Panc1 (cell line): Measurements from ENCODE around the gene ALG9. TPM values are rescaled to one million over a fixed set of nuclear protein-coding genes. Genes with fewer than 3 reads are reported as not detected.
A peak's percentile ranks its signal among the peaks of the same experiment; 100 is the strongest.

Experiments
- ATAC-seq: fragments of 200-7000 bp; cut with Tn5 transposase; 2 replicates; pipeline ENCODE4 v1.9.1; 2020; ENCODE audit warnings: mild to moderate bottlenecking, moderate library complexity
- BruUV-seq: library from RNA; stranded (reverse); fragments of 400-500 nt; replicated peaks from 2 replicates; lab custom pipeline; 2021; lab: Mats Ljungman, UMichigan
- CTCF ChIA-PET: fragments of 300-600 bp; sonication (Branson Sonifier 250); formaldehyde crosslinking; loops from one replicate; lab custom pipeline; 2022; ENCODE audit warnings: antibody characterized with exemption; lab: Charles Lee
- POLR2A ChIA-PET: fragments of 300-600 bp; sonication (Branson Sonifier 250); formaldehyde crosslinking; loops from one replicate; lab custom pipeline; 2022; ENCODE audit warnings: antibody characterized with exemption; lab: Charles Lee
- DNase-seq: peaks from one replicate; pipeline ENCODE4 v3.0.0-alpha.2; 2010; ENCODE audit warnings: low read depth, low spot score
- H3K27ac ChIP-seq: 2 replicates; pipeline ENCODE4 v1.5.1; 2011; ENCODE audit warnings: mild to moderate bottlenecking, low read length, inconsistent platforms
- H3K27me3 ChIP-seq: fragments of 200-500 bp; sonication (Bioruptor generic); 2 replicates; pipeline ENCODE4 v1.6.0; 2014; ENCODE audit warnings: low read length, inconsistent platforms; ENCODE audit not compliant: control insufficient read depth, insufficient read depth
- H3K36me3 ChIP-seq: fragments of 200-500 bp; sonication (Bioruptor generic); 2 replicates; pipeline ENCODE4 v1.5.1; 2014; ENCODE audit warnings: inconsistent platforms, mild to moderate bottlenecking, low read length, moderate library complexity; ENCODE audit not compliant: control insufficient read depth, insufficient read depth
- H3K4me1 ChIP-seq: 2 replicates; pipeline ENCODE4 v1.5.1; 2011; ENCODE audit warnings: inconsistent platforms, mild to moderate bottlenecking, low read length, moderate library complexity; ENCODE audit not compliant: control insufficient read depth, insufficient read depth
- H3K4me3 ChIP-seq, 2 experiments: 2 replicates each; pipeline ENCODE4 v1.5.1; 2011 to 2012; ENCODE audit warnings: low read depth in 2 of 2, low read length in 2 of 2, mild to moderate bottlenecking in 2 of 2, inconsistent platforms in 1 of 2, moderate library complexity in 1 of 2
- H3K9me3 ChIP-seq: fragments of 200-500 bp; sonication (Bioruptor generic); 2 replicates; pipeline ENCODE4 v1.5.1; 2014; ENCODE audit warnings: low read depth, mild to moderate bottlenecking, inconsistent platforms, low read length, moderate library complexity; ENCODE audit not compliant: control insufficient read depth, insufficient read depth
- CTCF ChIP-seq: fragments of 450-650 bp; IDR thresholded peaks from 2 replicates; pipeline ENCODE4 v1.5.1; 2017; ENCODE audit warnings: mild to moderate bottlenecking
- POLR2AphosphoS5 ChIP-seq: IDR thresholded peaks from 2 replicates; pipeline ENCODE4 v1.6.1; 2012; ENCODE audit warnings: mild to moderate bottlenecking, low read depth, low read length, moderate library complexity
- SIN3A ChIP-seq: IDR thresholded peaks from 2 replicates; pipeline ENCODE4 v1.6.1; 2012; ENCODE audit warnings: low read depth, mild to moderate bottlenecking, low read length, moderate library complexity, borderline replicate concordance; ENCODE audit not compliant: insufficient read depth
- TCF7L2 ChIP-seq: IDR thresholded peaks from 2 replicates; pipeline ENCODE4 v1.6.1; 2011; ENCODE audit warnings: mild to moderate bottlenecking, low read depth, low read length, inconsistent platforms
- in situ Hi-C: cut with HindIII; loops from 2 replicates; pipeline ENCODE4 v1.10.0; 2016; ENCODE audit warnings: low sequenced_read_pairs, low pct_unique_long_range_greater_than_20kb
- intact Hi-C: fragments of 100-400 bp; cut with micrococcal nuclease; formaldehyde crosslinking; loops from one replicate; pipeline ENCODE4 v1.10.0; 2022; ENCODE audit not compliant: unreplicated experiment
- total RNA-seq: library from RNA; stranded (reverse); gene quantifications from one replicate; pipeline ENCODE4 v1.2.1, GENCODE V29; 2021; ENCODE audit not compliant: unreplicated experiment
- TF ChIP-seq, protein P1 (sequence below), 2 experiments: IDR thresholded peaks; 2 replicates each; pipeline ENCODE4 v1.6.1; 2011 to 2012; ENCODE audit warnings: low read depth in 2 of 2, control low read depth in 1 of 2, low read length in 1 of 2, mild to moderate bottlenecking in 1 of 2, moderate library complexity in 1 of 2; ENCODE audit not compliant: insufficient read depth in 1 of 2

Gene ALG9
- total RNA-seq, 1 experiment from 2014 or later, result 27.1 TPM

DNA sequence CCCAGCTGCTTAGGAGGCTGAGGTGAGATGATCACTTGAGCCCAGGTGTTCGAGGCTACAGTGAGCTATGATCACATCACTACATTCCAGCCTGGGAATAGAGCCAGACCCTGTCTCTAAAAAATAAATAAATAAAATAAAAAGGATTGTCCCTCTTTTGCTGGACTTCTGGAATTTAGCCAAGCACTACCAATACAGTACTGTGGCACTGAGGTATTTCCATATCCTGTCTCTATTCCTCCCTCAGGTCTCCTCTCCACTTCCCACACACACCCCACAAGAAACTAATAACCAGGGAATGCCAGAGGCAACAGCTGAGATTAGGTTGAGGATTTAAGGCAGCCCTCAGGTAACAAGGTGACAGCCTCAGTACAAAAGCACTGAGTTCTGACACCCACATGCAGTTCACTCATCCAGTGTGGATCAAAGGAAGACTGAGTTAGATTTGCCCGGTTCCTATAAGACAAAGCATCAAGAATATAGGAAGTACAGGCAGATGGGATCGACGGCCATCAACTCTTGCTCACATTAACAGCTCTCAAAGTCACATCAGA is 100.7 kb downstream of the ALG9 start:
- Histone ChIP-seq H3K36me3 (peaks cover 2% of the 10 kb centered on the region; the same call in 1 of the 2 replicates), H3K4me3 (no peak overlapping the region), H3K27ac (no peak overlapping the region), H3K9me3 (no peaks in the 10 kb centered on the region), H3K27me3 (no peaks in the 10 kb centered on the region), H3K4me1 (peaks cover 7% of the 10 kb centered on the region)
- intact Hi-C loops, result no loop called here
- BruUV-seq, result no TSS peak
- DNase-seq, result no peak
- ChIA-PET POLR2A (no interaction called here), CTCF (no interaction called here)
- TF ChIP-seq, protein P1, sequence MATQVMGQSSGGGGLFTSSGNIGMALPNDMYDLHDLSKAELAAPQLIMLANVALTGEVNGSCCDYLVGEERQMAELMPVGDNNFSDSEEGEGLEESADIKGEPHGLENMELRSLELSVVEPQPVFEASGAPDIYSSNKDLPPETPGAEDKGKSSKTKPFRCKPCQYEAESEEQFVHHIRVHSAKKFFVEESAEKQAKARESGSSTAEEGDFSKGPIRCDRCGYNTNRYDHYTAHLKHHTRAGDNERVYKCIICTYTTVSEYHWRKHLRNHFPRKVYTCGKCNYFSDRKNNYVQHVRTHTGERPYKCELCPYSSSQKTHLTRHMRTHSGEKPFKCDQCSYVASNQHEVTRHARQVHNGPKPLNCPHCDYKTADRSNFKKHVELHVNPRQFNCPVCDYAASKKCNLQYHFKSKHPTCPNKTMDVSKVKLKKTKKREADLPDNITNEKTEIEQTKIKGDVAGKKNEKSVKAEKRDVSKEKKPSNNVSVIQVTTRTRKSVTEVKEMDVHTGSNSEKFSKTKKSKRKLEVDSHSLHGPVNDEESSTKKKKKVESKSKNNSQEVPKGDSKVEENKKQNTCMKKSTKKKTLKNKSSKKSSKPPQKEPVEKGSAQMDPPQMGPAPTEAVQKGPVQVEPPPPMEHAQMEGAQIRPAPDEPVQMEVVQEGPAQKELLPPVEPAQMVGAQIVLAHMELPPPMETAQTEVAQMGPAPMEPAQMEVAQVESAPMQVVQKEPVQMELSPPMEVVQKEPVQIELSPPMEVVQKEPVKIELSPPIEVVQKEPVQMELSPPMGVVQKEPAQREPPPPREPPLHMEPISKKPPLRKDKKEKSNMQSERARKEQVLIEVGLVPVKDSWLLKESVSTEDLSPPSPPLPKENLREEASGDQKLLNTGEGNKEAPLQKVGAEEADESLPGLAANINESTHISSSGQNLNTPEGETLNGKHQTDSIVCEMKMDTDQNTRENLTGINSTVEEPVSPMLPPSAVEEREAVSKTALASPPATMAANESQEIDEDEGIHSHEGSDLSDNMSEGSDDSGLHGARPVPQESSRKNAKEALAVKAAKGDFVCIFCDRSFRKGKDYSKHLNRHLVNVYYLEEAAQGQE (IDR thresholded peaks at IDR 0.05; ENCODE audit: insufficient read depth in 1 of 2, low read depth in 2 of 2, low read length in 1 of 2), result no peak
- TF ChIP-seq CTCF (no peak), POLR2AphosphoS5 (no peak), TCF7L2 (no peak), SIN3A (no peak)
- in situ Hi-C loops, result no loop called here
- ATAC-seq, result no peak

- ChIA-PET POLR2A (interaction anchor here (0.5 to 1.1 kb wide), 3 partner anchors 24 to 179 kb away, joined by 3 to 8 read pairs (median 5); no protein-coding TSS in a partner anchor), CTCF (interaction anchor here (0.8 kb wide), 1 partner anchor 11 kb away, joined by 5 read pairs; no protein-coding TSS in a partner anchor)
- in situ Hi-C loops, result no loop called here
- no TSS peak for BruUV-seq
- H3K27me3 ChIP-seq, result no peaks in the 10 kb centered on the region
- ATAC-seq (peak; percentile 73), DNase-seq (no peak)
- TF ChIP-seq CTCF (no peak), SIN3A (no peak), POLR2AphosphoS5 (no peak), TCF7L2 (no peak)
- TF ChIP-seq, protein P1 (IDR thresholded peaks at IDR 0.05; ENCODE audit: insufficient read depth in 1 of 2, low read depth in 2 of 2, low read length in 1 of 2), result no peak
- peaks cover 20% of the 10 kb centered on the region for H3K36me3 ChIP-seq
- peaks cover 14% of the 10 kb centered on the region for H3K4me1 ChIP-seq
- intact Hi-C loops, result no loop called here
- peak overlapping the region; percentile 87 to 88 for H3K4me3 ChIP-seq
- H3K27ac ChIP-seq, result peak overlapping the region; percentile 95
- no peaks in the 10 kb centered on the region for H3K9me3 ChIP-seq
Observed at GRCh38 chr11:111766834-111767142, 104.6 kb downstream of the ALG9 start.
